H1 (cell line): ENCODE measurements around the gene TPT1. TPM values are rescaled to one million over a fixed set of nuclear protein-coding genes. Genes with fewer than 3 reads are reported as not detected.

Experiments
- ASH2L ChIP-seq: fragments of 200-600, 300-600 bp; sonication (generic); IDR thresholded peaks from one replicate; pipeline ENCODE4 v1.7.1; 2017; ENCODE audit warnings: low read length
- CEBPB ChIP-seq: IDR thresholded peaks from 2 replicates; pipeline ENCODE4 v1.6.1; 2012; ENCODE audit warnings: low read depth, low read length
- CHD7 ChIP-seq: fragments of 300-600 bp; sonication (generic); IDR thresholded peaks from 2 replicates; pipeline ENCODE4 v1.7.1; 2012; ENCODE audit warnings: low read length, moderate library complexity, mild to moderate bottlenecking, inconsistent platforms; ENCODE audit not compliant: insufficient replicate concordance
- CREB1 ChIP-seq: IDR thresholded peaks from 2 replicates; pipeline ENCODE4 v1.6.1; 2012; ENCODE audit warnings: inconsistent platforms
- CTBP2 ChIP-seq: IDR thresholded peaks from 2 replicates; pipeline ENCODE4 v1.7.0; 2011; ENCODE audit warnings: borderline replicate concordance, mild to moderate bottlenecking, moderate library complexity, mixed read lengths, low read length; ENCODE audit not compliant: insufficient read depth, insufficient read length
- KDM4A ChIP-seq: IDR thresholded peaks from one replicate; pipeline ENCODE4 v1.7.1; 2012; ENCODE audit warnings: low read depth, mild to moderate bottlenecking, moderate library complexity, low read length, inconsistent platforms; ENCODE audit not compliant: severe bottlenecking
- MAFK ChIP-seq: IDR thresholded peaks from 2 replicates; pipeline ENCODE4 v1.6.1; 2012; ENCODE audit warnings: low read depth, mild to moderate bottlenecking, improper control_type of control experiment, low read length
- NRF1 ChIP-seq: IDR thresholded peaks from 2 replicates; pipeline ENCODE4 v1.6.1; 2011; ENCODE audit warnings: mild to moderate bottlenecking, low read depth, low read length, improper control_type of control experiment
- TAF1 ChIP-seq: IDR thresholded peaks from 2 replicates; pipeline ENCODE4 v1.6.1; 2011; ENCODE audit warnings: mild to moderate bottlenecking, low read depth, low read length
- TEAD4 ChIP-seq: IDR thresholded peaks from 2 replicates; pipeline ENCODE4 v1.6.1; 2012; ENCODE audit warnings: low read depth, low read length, inconsistent platforms, mixed read lengths
- polyA plus RNA-seq, 7 experiments: library from polyadenylated mRNA; depleted of rRNA in 3 of 7; stranded (reverse) in 5 of 7; unstranded in 2 of 7; fragments of >200 nt in 5 of 7; fragments of 200-250 nt in 2 of 7; gene quantifications; 1 replicate in 5 of 7; 2 replicates in 1 of 7; 4 replicates in 1 of 7; pipeline versions ENCODE4 v1.2.1 to v1.2.3, GENCODE V29; 2011 to 2013; ENCODE audit warnings: missing spikeins in 2 of 7, mixed read lengths in 2 of 7
- total RNA-seq: library from RNA; stranded (reverse); fragmentation: NEBNext Ultra II Directional; extraction: Animal tissue kit (Norgen Biotek cat#: 25700); gene quantifications from 2 replicates; pipeline ENCODE4 v1.2.1, GENCODE V29; 2021
- TF ChIP-seq, protein P1 (sequence below): IDR thresholded peaks from 2 replicates; pipeline ENCODE4 v1.6.1; 2011; ENCODE audit warnings: low read depth, mild to moderate bottlenecking, low read length; ENCODE audit not compliant: insufficient read depth

The TPT1 gene
- total and polyA plus RNA-seq, 2 of the 8 experiments (the other 6 are each of a cell fraction or from before 2014, with no cell fraction given), result 2,245 to 2,279 TPM

DNA sequence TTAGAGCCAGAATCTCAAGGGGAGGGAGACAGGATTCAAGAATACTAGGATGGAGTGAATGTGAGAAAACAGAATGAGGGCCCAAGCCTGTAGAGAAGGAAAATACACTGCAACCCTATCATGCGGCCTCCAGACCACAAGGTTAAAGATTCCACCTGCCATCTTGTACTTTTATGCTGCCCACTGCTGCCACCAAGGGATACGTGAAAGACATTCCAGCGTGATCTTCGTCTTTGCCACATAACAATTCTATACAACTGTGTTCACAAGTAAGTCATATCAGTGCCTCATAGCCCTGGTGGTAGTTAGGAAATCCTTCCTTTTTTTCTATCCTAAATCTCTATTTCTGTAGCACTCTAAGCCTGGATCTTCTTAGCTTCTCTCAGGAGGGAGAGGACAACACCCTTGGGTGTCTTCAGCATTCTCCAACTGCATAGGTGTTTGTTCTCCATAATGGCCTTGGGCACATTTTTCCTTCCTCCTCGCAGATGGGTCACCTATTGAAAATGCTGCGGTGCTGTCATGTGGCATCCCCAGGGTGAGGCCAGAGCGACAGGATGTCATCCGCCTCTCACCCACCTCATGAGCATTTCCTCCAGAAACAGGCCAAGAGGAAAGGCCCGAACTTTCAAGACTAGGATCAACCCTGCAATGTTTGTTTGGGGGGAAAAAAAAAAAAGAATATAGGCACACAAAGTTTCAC is 13.6 kb downstream of the TPT1 start (continued):
- TF ChIP-seq NRF1, result no peak
- TF ChIP-seq CREB1, result no peak
- no peak for TF ChIP-seq TEAD4
- TF ChIP-seq ASH2L, result no peak
- TF ChIP-seq TAF1, result no peak
- TF ChIP-seq CTBP2, result no peak
- TF ChIP-seq, protein P1, sequence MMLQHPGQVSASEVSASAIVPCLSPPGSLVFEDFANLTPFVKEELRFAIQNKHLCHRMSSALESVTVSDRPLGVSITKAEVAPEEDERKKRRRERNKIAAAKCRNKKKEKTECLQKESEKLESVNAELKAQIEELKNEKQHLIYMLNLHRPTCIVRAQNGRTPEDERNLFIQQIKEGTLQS, result no peak
- TF ChIP-seq MAFK, result no peak
- TF ChIP-seq CHD7, result no peak
- TF ChIP-seq CEBPB, result no peak
- no peak for TF ChIP-seq KDM4A
